HFFc6 (cell line): ENCODE data around the gene ACSF2. TPM values are rescaled to one million over a fixed set of nuclear protein-coding genes. Genes with fewer than 3 reads are reported as not detected.

Source experiments
- DNase-seq: peaks from one replicate; pipeline ENCODE4 v3.0.0-alpha.2; 2018
- H3K27ac Mint-ChIP-seq: 2 replicates; pipeline ENCODE4 v1.8.0; 2020; ENCODE audit warnings: mild to moderate bottlenecking, mixed read lengths
- H3K27me3 Mint-ChIP-seq: 2 replicates; pipeline ENCODE4 v1.8.0; 2021; ENCODE audit warnings: mild to moderate bottlenecking, moderate library complexity, mixed read lengths; ENCODE audit not compliant: insufficient read depth
- H3K36me3 Mint-ChIP-seq: 2 replicates; pipeline ENCODE4 v1.8.0; 2021; ENCODE audit warnings: low read depth, mixed read lengths
- H3K4me1 Mint-ChIP-seq: 2 replicates; pipeline ENCODE4 v1.8.0; 2020; ENCODE audit warnings: low read depth, mixed read lengths
- H3K4me3 Mint-ChIP-seq: 2 replicates; pipeline ENCODE4 v1.8.0; 2020; ENCODE audit warnings: mild to moderate bottlenecking, moderate library complexity, mixed read lengths
- H3K9me3 Mint-ChIP-seq: 2 replicates; pipeline ENCODE4 v1.8.0; 2020; ENCODE audit warnings: mild to moderate bottlenecking, mixed read lengths
- total RNA-seq, 6 experiments: library from RNA; stranded (reverse); fragmentation: NEBNext Ultra II Directional; extraction: Animal tissue kit (Norgen Biotek cat#: 25700); gene quantifications; 2 replicates in 1 of 6; 3 replicates in 5 of 6; pipeline ENCODE4 v1.2.3, GENCODE V29; 2021
- TF ChIP-seq, protein P1 (sequence below): fragments of 200-600 bp; sonication (generic); IDR thresholded peaks from 2 replicates; pipeline ENCODE4 v1.5.0; 2021; ENCODE audit warnings: antibody characterized with exemption, mild to moderate bottlenecking

The ACSF2 gene
- total RNA-seq, 6 experiments from 2014 or later, result 15.3 to 23.3 (median 17.5) TPM

DNA sequence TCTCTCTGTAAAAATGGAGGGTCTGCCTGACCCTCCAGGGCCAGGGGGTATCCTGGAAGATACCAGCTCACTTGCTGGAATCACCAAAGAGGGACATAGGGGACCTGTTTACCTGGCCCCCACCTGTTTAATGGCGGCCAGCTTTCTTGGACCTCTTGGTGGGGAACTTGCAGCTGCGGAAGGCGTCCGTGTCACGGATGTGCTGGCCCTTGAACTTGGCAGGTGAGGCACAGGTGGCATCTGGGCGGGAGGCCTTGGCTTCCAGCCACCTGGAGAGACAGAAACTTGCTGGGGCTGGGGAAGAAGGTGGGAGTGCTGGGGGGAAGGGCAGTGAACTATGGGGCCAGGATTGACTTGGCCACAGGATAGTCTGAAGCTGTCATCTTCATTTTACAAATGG is 39.2 kb downstream of the ACSF2 start:
- Mint-ChIP-seq H3K4me1 (no peaks in the 10 kb centered on the region), H3K36me3 (no peaks in the 10 kb centered on the region; the same call in 1 of the 2 replicates), H3K4me3 (no peak overlapping the region), H3K27ac (no peak overlapping the region), H3K27me3 (peaks cover 18% of the 10 kb centered on the region), H3K9me3 (no peaks in the 10 kb centered on the region)
- no peak for DNase-seq
- TF ChIP-seq, protein P1, sequence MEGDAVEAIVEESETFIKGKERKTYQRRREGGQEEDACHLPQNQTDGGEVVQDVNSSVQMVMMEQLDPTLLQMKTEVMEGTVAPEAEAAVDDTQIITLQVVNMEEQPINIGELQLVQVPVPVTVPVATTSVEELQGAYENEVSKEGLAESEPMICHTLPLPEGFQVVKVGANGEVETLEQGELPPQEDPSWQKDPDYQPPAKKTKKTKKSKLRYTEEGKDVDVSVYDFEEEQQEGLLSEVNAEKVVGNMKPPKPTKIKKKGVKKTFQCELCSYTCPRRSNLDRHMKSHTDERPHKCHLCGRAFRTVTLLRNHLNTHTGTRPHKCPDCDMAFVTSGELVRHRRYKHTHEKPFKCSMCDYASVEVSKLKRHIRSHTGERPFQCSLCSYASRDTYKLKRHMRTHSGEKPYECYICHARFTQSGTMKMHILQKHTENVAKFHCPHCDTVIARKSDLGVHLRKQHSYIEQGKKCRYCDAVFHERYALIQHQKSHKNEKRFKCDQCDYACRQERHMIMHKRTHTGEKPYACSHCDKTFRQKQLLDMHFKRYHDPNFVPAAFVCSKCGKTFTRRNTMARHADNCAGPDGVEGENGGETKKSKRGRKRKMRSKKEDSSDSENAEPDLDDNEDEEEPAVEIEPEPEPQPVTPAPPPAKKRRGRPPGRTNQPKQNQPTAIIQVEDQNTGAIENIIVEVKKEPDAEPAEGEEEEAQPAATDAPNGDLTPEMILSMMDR, result no peak

- no peaks in the 10 kb centered on the region; the same call in 1 of the 2 replicates for H3K36me3 Mint-ChIP-seq
- H3K4me1 Mint-ChIP-seq, result no peaks in the 10 kb centered on the region
- H3K27me3 Mint-ChIP-seq, result peaks cover 18% of the 10 kb centered on the region
- no peaks in the 10 kb centered on the region for H3K9me3 Mint-ChIP-seq
- H3K27ac Mint-ChIP-seq, result no peak overlapping the region
- no peak overlapping the region for H3K4me3 Mint-ChIP-seq
- TF ChIP-seq, protein P1, result no peak
- no peak for DNase-seq
Observed at GRCh38 chr17:50465635-50466034, 39.6 kb downstream of the ACSF2 start.

GRCh38 chr17:50466371-50467113 is 40.5 kb downstream of the ACSF2 start:
- no peaks in the 10 kb centered on the region for H3K4me1 Mint-ChIP-seq
- H3K4me3 Mint-ChIP-seq, result no peak overlapping the region
- DNase-seq, result no peak
- no peak overlapping the region for H3K27ac Mint-ChIP-seq
- H3K36me3 Mint-ChIP-seq, result no peaks in the 10 kb centered on the region; the same call in 1 of the 2 replicates
- TF ChIP-seq, protein P1, result no peak
- H3K9me3 Mint-ChIP-seq, result no peaks in the 10 kb centered on the region
- peaks cover 18% of the 10 kb centered on the region for H3K27me3 Mint-ChIP-seq

DNA sequence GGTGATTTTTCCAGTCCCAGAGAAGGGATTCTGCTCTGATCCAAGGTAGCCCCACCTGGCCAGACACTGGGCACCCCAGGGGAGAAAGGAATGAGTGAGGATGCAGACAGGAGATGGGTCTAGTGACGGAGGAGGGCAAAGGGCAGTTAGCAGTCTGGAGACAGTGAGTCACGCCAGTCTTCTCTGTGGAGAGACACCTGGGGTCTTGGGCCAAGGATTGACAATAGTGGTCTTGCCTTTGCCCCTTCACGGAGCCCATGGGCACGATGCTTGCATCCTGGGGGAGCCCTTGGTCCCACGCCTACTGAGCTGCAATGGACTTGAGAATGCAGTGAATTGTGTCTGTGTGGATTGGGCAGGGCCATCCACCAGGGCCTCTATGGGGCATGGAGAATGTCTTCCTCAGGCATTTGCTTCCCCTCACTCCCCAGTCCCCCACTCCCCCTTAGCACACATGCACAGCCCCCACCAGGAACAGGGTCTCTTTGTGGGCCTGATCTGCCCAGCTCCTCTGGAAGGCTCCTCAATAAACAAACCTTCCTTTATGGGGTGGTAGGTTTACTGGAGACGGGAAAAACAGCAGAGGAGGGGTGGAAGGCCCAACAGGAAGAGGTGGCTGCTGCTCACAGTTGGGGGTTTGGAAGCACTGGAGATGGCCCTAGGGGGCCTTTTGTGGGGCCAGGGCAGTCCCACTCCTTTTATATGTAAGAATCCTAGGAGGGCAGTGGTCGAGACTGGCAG is 41.3 kb downstream of the ACSF2 start:
- no peaks in the 10 kb centered on the region for H3K4me1 Mint-ChIP-seq
- DNase-seq, result no peak
- H3K4me3 Mint-ChIP-seq, result no peak overlapping the region
- TF ChIP-seq, protein P1, result no peak
- peaks cover 22% of the 10 kb centered on the region for H3K27me3 Mint-ChIP-seq
- H3K36me3 Mint-ChIP-seq, result no peaks in the 10 kb centered on the region; the same call in 1 of the 2 replicates
- H3K27ac Mint-ChIP-seq, result no peak overlapping the region
- H3K9me3 Mint-ChIP-seq, result no peaks in the 10 kb centered on the region

- no peaks in the 10 kb centered on the region; the same call in 1 of the 2 replicates for H3K36me3 Mint-ChIP-seq
- H3K27me3 Mint-ChIP-seq, result peaks cover 27% of the 10 kb centered on the region
- no peak overlapping the region for H3K4me3 Mint-ChIP-seq
- no peak for DNase-seq
- H3K9me3 Mint-ChIP-seq, result no peaks in the 10 kb centered on the region
- TF ChIP-seq, protein P1, result no peak
- no peaks in the 10 kb centered on the region for H3K4me1 Mint-ChIP-seq
- no peak overlapping the region for H3K27ac Mint-ChIP-seq
Observed at GRCh38 chr17:50467855-50468303, 41.9 kb downstream of the ACSF2 start.
